Neural crest cell (in vitro differentiated cells): Measurements from ENCODE around the gene HTRA2. TPM values are rescaled to one million over a fixed set of nuclear protein-coding genes. Genes with fewer than 3 reads are reported as not detected.

Experiments
- DNase-seq: peaks from one replicate; pipeline ENCODE4 v3.0.0; 2021; ENCODE audit warnings: low read depth, mixed read lengths, low spot score
- H3K27ac Mint-ChIP-seq: one replicate; pipeline ENCODE4 v1.8.0; 2021; ENCODE audit warnings: mild to moderate bottlenecking, mixed read lengths; ENCODE audit not compliant: unreplicated experiment
- H3K27me3 Mint-ChIP-seq: 2 replicates; pipeline ENCODE4 v1.8.0; 2021; ENCODE audit warnings: low read depth, mild to moderate bottlenecking, mixed read lengths
- H3K36me3 Mint-ChIP-seq: 2 replicates; pipeline ENCODE4 v1.8.0; 2021; ENCODE audit warnings: low read depth, mild to moderate bottlenecking, mixed read lengths
- H3K4me1 Mint-ChIP-seq: 2 replicates; pipeline ENCODE4 v1.8.0; 2021; ENCODE audit warnings: mixed read lengths
- H3K4me3 Mint-ChIP-seq: one replicate; pipeline ENCODE4 v1.8.0; 2021; ENCODE audit warnings: mild to moderate bottlenecking, mixed read lengths
- H3K9me3 Mint-ChIP-seq: 2 replicates; pipeline ENCODE4 v1.8.0; 2021; ENCODE audit warnings: mixed read lengths
- CTCF ChIP-seq: fragments of 200-600 bp; sonication (generic); conservative IDR thresholded peaks from 2 replicates; pipeline ENCODE4 v1.5.0; 2021; ENCODE audit warnings: antibody characterized with exemption, mild to moderate bottlenecking
- total RNA-seq: library from RNA; stranded (reverse); gene quantifications from 2 replicates; pipeline ENCODE4 v1.2.1, GENCODE V29; 2021

HTRA2 gene
- total RNA-seq, 1 donor from 2014 or later: 44.7 TPM

GRCh38 chr2:74507926-74508520, 21.7 kb upstream of the HTRA2 start:
- H3K27me3 Mint-ChIP-seq: peaks cover 91% of the 10 kb centered on the region
- H3K27ac Mint-ChIP-seq: peak overlapping the region; percentile 100
- peaks cover 30% of the 10 kb centered on the region for H3K4me1 Mint-ChIP-seq

GRCh38 chr2:74510272-74510671, 19.5 kb upstream of the HTRA2 start:
- no peak for TF ChIP-seq CTCF
- H3K9me3 Mint-ChIP-seq: peaks cover 3% of the 10 kb centered on the region
- H3K27me3 Mint-ChIP-seq: peaks cover 86% of the 10 kb centered on the region
- peaks cover 10% of the 10 kb centered on the region for H3K36me3 Mint-ChIP-seq
- DNase-seq: no peak
- peaks cover 26% of the 10 kb centered on the region for H3K4me1 Mint-ChIP-seq
- peak overlapping the region; percentile 44 for H3K4me3 Mint-ChIP-seq
- no peak overlapping the region for H3K27ac Mint-ChIP-seq

More at GRCh38 chr2:74507926-74508520, 21.7 kb upstream of the HTRA2 start:
- peaks cover 21% of the 10 kb centered on the region for H3K36me3 Mint-ChIP-seq
- no peak for TF ChIP-seq CTCF
- H3K4me3 Mint-ChIP-seq: peak overlapping the region; percentile 99
- no peak for DNase-seq
- peaks cover 3% of the 10 kb centered on the region for H3K9me3 Mint-ChIP-seq

GRCh38 chr2:74511104-74511989, 18.4 kb upstream of the HTRA2 start:
- no peak overlapping the region for H3K27ac Mint-ChIP-seq
- TF ChIP-seq CTCF: no peak
- H3K27me3 Mint-ChIP-seq: peaks cover 92% of the 10 kb centered on the region
- no peak for DNase-seq
- H3K36me3 Mint-ChIP-seq: peaks cover 8% of the 10 kb centered on the region
- H3K9me3 Mint-ChIP-seq: peaks cover 3% of the 10 kb centered on the region
- peak overlapping the region; percentile 41 for H3K4me3 Mint-ChIP-seq
- H3K4me1 Mint-ChIP-seq: peaks cover 26% of the 10 kb centered on the region

- Mint-ChIP-seq H3K36me3 (peaks cover 9% of the 10 kb centered on the region), H3K27ac (no peak overlapping the region), H3K4me1 (peaks cover 12% of the 10 kb centered on the region), H3K4me3 (peak overlapping the region; percentile 35), H3K27me3 (peaks cover 95% of the 10 kb centered on the region), H3K9me3 (peaks cover 3% of the 10 kb centered on the region)
- TF ChIP-seq CTCF: no peak
- no peak for DNase-seq
These were observed 16.8 kb upstream of the HTRA2 start for GRCh38 chr2:74512744-74513604.
